ENCODE measurements around the gene FAM78B. TPM values are rescaled to one million over a fixed set of nuclear protein-coding genes. Genes with fewer than 3 reads are reported as not detected.

Gene FAM78B
- total RNA-seq, 2 donors from 2014 or later: 2.3 to 4.2 TPM

GRCh38 chr1:166133857-166134256, 32.9 kb downstream of the FAM78B start:
- H3K9me3 ChIP-seq (ENCODE audit: control insufficient read depth, low read length): no peaks in the 10 kb centered on the region
- Mint-ChIP-seq H3K4me3 (no peak overlapping the region), H3K4me1 (peaks cover 5% of the 10 kb centered on the region), H3K27me3 (ENCODE audit: insufficient read depth) (peaks cover 8% of the 10 kb centered on the region), H3K27ac (no peak overlapping the region), H3K36me3 (ENCODE audit: low read depth) (no peaks in the 10 kb centered on the region), H3K9me3 (no peaks in the 10 kb centered on the region)
- H3K9ac ChIP-seq (ENCODE audit: extremely low read depth, low read length, poor library complexity, severe bottlenecking): no peak overlapping the region
- H3K4me3 ChIP-seq (ENCODE audit: low read length): no peak overlapping the region
- no peaks in the 10 kb centered on the region for H3K4me1 ChIP-seq (ENCODE audit: control insufficient read depth, insufficient read depth, low read length)
- TF ChIP-seq, protein P1, sequence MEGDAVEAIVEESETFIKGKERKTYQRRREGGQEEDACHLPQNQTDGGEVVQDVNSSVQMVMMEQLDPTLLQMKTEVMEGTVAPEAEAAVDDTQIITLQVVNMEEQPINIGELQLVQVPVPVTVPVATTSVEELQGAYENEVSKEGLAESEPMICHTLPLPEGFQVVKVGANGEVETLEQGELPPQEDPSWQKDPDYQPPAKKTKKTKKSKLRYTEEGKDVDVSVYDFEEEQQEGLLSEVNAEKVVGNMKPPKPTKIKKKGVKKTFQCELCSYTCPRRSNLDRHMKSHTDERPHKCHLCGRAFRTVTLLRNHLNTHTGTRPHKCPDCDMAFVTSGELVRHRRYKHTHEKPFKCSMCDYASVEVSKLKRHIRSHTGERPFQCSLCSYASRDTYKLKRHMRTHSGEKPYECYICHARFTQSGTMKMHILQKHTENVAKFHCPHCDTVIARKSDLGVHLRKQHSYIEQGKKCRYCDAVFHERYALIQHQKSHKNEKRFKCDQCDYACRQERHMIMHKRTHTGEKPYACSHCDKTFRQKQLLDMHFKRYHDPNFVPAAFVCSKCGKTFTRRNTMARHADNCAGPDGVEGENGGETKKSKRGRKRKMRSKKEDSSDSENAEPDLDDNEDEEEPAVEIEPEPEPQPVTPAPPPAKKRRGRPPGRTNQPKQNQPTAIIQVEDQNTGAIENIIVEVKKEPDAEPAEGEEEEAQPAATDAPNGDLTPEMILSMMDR (conservative IDR thresholded peaks at IDR 0.05): no peak
- no peak for DNase-seq
- no peak overlapping the region for H3K27ac ChIP-seq (ENCODE audit: low read depth, low read length)
- no peaks in the 10 kb centered on the region for H3K27me3 ChIP-seq (ENCODE audit: control insufficient read depth, insufficient read depth, low read length, poor library complexity, severe bottlenecking)
- peaks cover 5% of the 10 kb centered on the region for H3K36me3 ChIP-seq (ENCODE audit: control insufficient read depth, insufficient read depth, low read length)
- WGBS, 2 experiments (ENCODE audit: insufficient coverage in 1 of 2, insufficient read length in 1 of 2): 85 to 94% methylated on average over 2 to 4 of the region's 4 CpGs

GRCh38 chr1:166133276-166133841, 33.4 kb downstream of the FAM78B start:
- H3K27ac ChIP-seq (ENCODE audit: low read depth, low read length): no peak overlapping the region
- H3K4me1 Mint-ChIP-seq: peaks cover 5% of the 10 kb centered on the region
- H3K9ac ChIP-seq (ENCODE audit: extremely low read depth, low read length, poor library complexity, severe bottlenecking): no peak overlapping the region
- H3K27me3 Mint-ChIP-seq (ENCODE audit: insufficient read depth): peaks cover 8% of the 10 kb centered on the region
- H3K36me3 Mint-ChIP-seq (ENCODE audit: low read depth): no peaks in the 10 kb centered on the region
- 96 to 97% methylated on average over 4 to 7 of the region's 7 CpGs for WGBS, 2 experiments (ENCODE audit: insufficient coverage in 1 of 2, insufficient read length in 1 of 2)
- no peaks in the 10 kb centered on the region for H3K9me3 ChIP-seq (ENCODE audit: control insufficient read depth, low read length)
- H3K27ac Mint-ChIP-seq: no peak overlapping the region
- no peak overlapping the region for H3K4me3 ChIP-seq (ENCODE audit: low read length)
- no peaks in the 10 kb centered on the region for H3K27me3 ChIP-seq (ENCODE audit: control insufficient read depth, insufficient read depth, low read length, poor library complexity, severe bottlenecking)
- TF ChIP-seq, protein P1 (conservative IDR thresholded peaks at IDR 0.05): peak; percentile 84
- H3K9me3 Mint-ChIP-seq: no peaks in the 10 kb centered on the region
- DNase-seq: peak; percentile 63
- peaks cover 5% of the 10 kb centered on the region for H3K36me3 ChIP-seq (ENCODE audit: control insufficient read depth, insufficient read depth, low read length)
- no peaks in the 10 kb centered on the region for H3K4me1 ChIP-seq (ENCODE audit: control insufficient read depth, insufficient read depth, low read length)
- no peak overlapping the region for H3K4me3 Mint-ChIP-seq

GRCh38 chr1:166132496-166132895, 34.3 kb downstream of the FAM78B start:
- H3K4me1 Mint-ChIP-seq: peaks cover 5% of the 10 kb centered on the region
- Histone ChIP-seq H3K4me1 (ENCODE audit: control insufficient read depth, insufficient read depth, low read length) (no peaks in the 10 kb centered on the region), H3K36me3 (ENCODE audit: control insufficient read depth, insufficient read depth, low read length) (peaks cover 5% of the 10 kb centered on the region), H3K4me3 (ENCODE audit: low read length) (no peak overlapping the region), H3K9ac (ENCODE audit: extremely low read depth, low read length, poor library complexity, severe bottlenecking) (no peak overlapping the region), H3K27ac (ENCODE audit: low read depth, low read length) (no peak overlapping the region), H3K9me3 (ENCODE audit: control insufficient read depth, low read length) (no peaks in the 10 kb centered on the region), H3K27me3 (ENCODE audit: control insufficient read depth, insufficient read depth, low read length, poor library complexity, severe bottlenecking) (no peaks in the 10 kb centered on the region)
- no peaks in the 10 kb centered on the region for H3K36me3 Mint-ChIP-seq (ENCODE audit: low read depth)
- TF ChIP-seq, protein P1 (conservative IDR thresholded peaks at IDR 0.05): no peak
- no peaks in the 10 kb centered on the region for H3K9me3 Mint-ChIP-seq
- no peak for DNase-seq
- H3K4me3 Mint-ChIP-seq: no peak overlapping the region
- H3K27ac Mint-ChIP-seq: no peak overlapping the region
- H3K27me3 Mint-ChIP-seq (ENCODE audit: insufficient read depth): peaks cover 8% of the 10 kb centered on the region
